ENCODE data around the gene DNAH14. TPM values are rescaled to one million over a fixed set of nuclear protein-coding genes. Genes with fewer than 3 reads are reported as not detected.

The DNAH14 gene
- total and polyA plus RNA-seq, 2 of the 13 experiments (the other 11 are each of a cell fraction or from before 2014, with no cell fraction given): 4.5 to 27.5 TPM

GRCh38 chr1:224929335-224930237, at the start of gene DNAH14 (continued):
- TF ChIP-seq TBX3 (IDR thresholded peaks at IDR 0.05; ENCODE audit: borderline replicate concordance) (no peak), PBX3 (CRISPR knock-in tag; IDR thresholded peaks at IDR 0.05; ENCODE audit: borderline replicate concordance) (peak; percentile 83; the same call in 1 of the 2 replicates), EED (CRISPR knock-in tag; IDR thresholded peaks at IDR 0.05) (peak; percentile 97), HES4 (CRISPR knock-in tag; IDR thresholded peaks at IDR 0.05; ENCODE audit: borderline replicate concordance) (peak; percentile 90; the same call in 1 of the 2 replicates), RARA (CRISPR knock-in tag; IDR thresholded peaks at IDR 0.05) (peak; percentile 38), TFE3 (CRISPR knock-in tag; IDR thresholded peaks at IDR 0.05) (peak; percentile 72), ZNF296 (CRISPR knock-in tag; conservative IDR thresholded peaks at IDR 0.05) (no peak), ZNF564 (CRISPR knock-in tag; IDR thresholded peaks at IDR 0.05) (peak; percentile 95), TOE1 (CRISPR knock-in tag; IDR thresholded peaks at IDR 0.05) (no peak), DMAP1 (CRISPR knock-in tag; IDR thresholded peaks at IDR 0.05) (peak; percentile 68; the same call in 1 of the 2 replicates), ZNF841 (CRISPR knock-in tag; IDR thresholded peaks at IDR 0.05; ENCODE audit: borderline replicate concordance) (no peak), HMGA1 (CRISPR knock-in tag; conservative IDR thresholded peaks at IDR 0.05) (no peak), ZHX1 (CRISPR knock-in tag; IDR thresholded peaks at IDR 0.05; ENCODE audit: low read depth) (peak; percentile 97), GMEB2 (CRISPR knock-in tag; IDR thresholded peaks at IDR 0.05; ENCODE audit: low read depth) (no peak), ZNF558 (CRISPR knock-in tag; IDR thresholded peaks at IDR 0.05; ENCODE audit: borderline replicate concordance) (peak; percentile 87; the same call in 1 of the 2 replicates), ZXDC (CRISPR knock-in tag; IDR thresholded peaks at IDR 0.05) (peak; percentile 92; the same call in 1 of the 2 replicates), PAF1 (CRISPR knock-in tag; IDR thresholded peaks at IDR 0.05) (no peak), ZNF124 (CRISPR knock-in tag; IDR thresholded peaks at IDR 0.05) (0 out of 2 replicates have a peak, but pooled peaks have one; percentile 16), MYC (CRISPR knock-in tag; IDR thresholded peaks at IDR 0.05; ENCODE audit: borderline replicate concordance) (peak; percentile 96)
